Left ventricle myocardium inferior (tissue), 1 donor: ENCODE results near the gene AMHR2. TPM values are rescaled to one million over a fixed set of nuclear protein-coding genes. Genes with fewer than 3 reads are reported as not detected.
"Not testable (repeated sequence)": the region's sequence is repeated elsewhere in the genome, so short reads cannot be mapped to it uniquely, and the experiment has no call there.

ENCODE experiments used
- DNase-seq: peaks from one replicate; pipeline ENCODE4 v3.0.0-alpha.2; 2020
- H3K27ac ChIP-seq: fragments of 200-600 bp; replicated peaks from 2 replicates; pipeline ENCODE4 v1.8.0; 2021
- H3K27me3 ChIP-seq: fragments of 200-600 bp; 2 replicates; pipeline ENCODE4 v1.8.0; 2021; ENCODE audit warnings: low read depth
- H3K36me3 ChIP-seq: fragments of 200-600 bp; 2 replicates; pipeline ENCODE4 v1.8.0; 2021
- H3K4me1 ChIP-seq: fragments of 200-600 bp; 2 replicates; pipeline ENCODE4 v1.8.0; 2021
- H3K4me3 ChIP-seq: fragments of 200-600 bp; 2 replicates; pipeline ENCODE4 v1.8.0; 2021; ENCODE audit warnings: mild to moderate bottlenecking, moderate library complexity
- H3K9me3 ChIP-seq: fragments of 200-600 bp; replicated peaks from 2 replicates; pipeline ENCODE4 v1.8.0; 2021
- intact Hi-C: fragments of 100-400 bp; cut with micrococcal nuclease; formaldehyde crosslinking; loops from one replicate; pipeline ENCODE4 v1.11.0; 2022
- total RNA-seq: library from RNA; stranded (reverse); fragmentation: NEBNext Ultra II Directional; extraction: Animal tissue kit (Norgen Biotek cat#: 25700); gene quantifications from one replicate; pipeline ENCODE4 v1.2.1, GENCODE V29; 2021
- TF ChIP-seq, protein P1 (sequence below): fragments of 200-600 bp; IDR thresholded peaks from 2 replicates; pipeline ENCODE4 v1.8.0; 2021; ENCODE audit warnings: antibody characterized with exemption, mild to moderate bottlenecking, borderline replicate concordance
- donor health status: DM: no; HTN: yes; CAD: no; lungs with severe emphysema.

Gene AMHR2
- total RNA-seq, 1 donor from 2014 or later = 0.36 TPM

DNA sequence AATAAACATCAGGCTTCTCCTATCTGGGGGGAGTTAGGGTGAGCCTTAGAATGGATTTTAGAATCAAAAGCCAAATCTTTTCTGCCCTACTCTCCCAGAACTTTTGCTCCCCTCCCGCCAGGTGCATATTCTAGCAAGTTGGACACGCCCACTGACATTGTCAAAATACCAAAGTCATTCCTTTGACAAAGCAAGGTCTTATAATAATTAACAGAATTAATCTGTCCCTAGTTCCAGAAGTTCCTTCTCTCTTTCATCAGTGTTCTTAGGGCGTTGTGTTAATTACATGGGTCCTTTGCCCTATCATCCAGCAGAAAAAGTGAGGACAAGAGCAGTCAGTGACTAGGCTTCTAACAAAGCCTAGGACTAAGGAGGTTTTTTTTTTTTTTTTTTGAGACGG, 20.3 kb downstream of the AMHR2 start:
- H3K4me1 ChIP-seq = peaks cover 34% of the 10 kb centered on the region
- H3K27ac ChIP-seq = no peak overlapping the region
- DNase-seq = no peak
- TF ChIP-seq, protein P1, sequence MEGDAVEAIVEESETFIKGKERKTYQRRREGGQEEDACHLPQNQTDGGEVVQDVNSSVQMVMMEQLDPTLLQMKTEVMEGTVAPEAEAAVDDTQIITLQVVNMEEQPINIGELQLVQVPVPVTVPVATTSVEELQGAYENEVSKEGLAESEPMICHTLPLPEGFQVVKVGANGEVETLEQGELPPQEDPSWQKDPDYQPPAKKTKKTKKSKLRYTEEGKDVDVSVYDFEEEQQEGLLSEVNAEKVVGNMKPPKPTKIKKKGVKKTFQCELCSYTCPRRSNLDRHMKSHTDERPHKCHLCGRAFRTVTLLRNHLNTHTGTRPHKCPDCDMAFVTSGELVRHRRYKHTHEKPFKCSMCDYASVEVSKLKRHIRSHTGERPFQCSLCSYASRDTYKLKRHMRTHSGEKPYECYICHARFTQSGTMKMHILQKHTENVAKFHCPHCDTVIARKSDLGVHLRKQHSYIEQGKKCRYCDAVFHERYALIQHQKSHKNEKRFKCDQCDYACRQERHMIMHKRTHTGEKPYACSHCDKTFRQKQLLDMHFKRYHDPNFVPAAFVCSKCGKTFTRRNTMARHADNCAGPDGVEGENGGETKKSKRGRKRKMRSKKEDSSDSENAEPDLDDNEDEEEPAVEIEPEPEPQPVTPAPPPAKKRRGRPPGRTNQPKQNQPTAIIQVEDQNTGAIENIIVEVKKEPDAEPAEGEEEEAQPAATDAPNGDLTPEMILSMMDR = no peak
- peaks cover 37% of the 10 kb centered on the region for H3K36me3 ChIP-seq
- no peaks in the 10 kb centered on the region for H3K9me3 ChIP-seq
- H3K4me3 ChIP-seq = no peak overlapping the region
- H3K27me3 ChIP-seq = no peaks in the 10 kb centered on the region
- intact Hi-C loops = no loop called here

DNA sequence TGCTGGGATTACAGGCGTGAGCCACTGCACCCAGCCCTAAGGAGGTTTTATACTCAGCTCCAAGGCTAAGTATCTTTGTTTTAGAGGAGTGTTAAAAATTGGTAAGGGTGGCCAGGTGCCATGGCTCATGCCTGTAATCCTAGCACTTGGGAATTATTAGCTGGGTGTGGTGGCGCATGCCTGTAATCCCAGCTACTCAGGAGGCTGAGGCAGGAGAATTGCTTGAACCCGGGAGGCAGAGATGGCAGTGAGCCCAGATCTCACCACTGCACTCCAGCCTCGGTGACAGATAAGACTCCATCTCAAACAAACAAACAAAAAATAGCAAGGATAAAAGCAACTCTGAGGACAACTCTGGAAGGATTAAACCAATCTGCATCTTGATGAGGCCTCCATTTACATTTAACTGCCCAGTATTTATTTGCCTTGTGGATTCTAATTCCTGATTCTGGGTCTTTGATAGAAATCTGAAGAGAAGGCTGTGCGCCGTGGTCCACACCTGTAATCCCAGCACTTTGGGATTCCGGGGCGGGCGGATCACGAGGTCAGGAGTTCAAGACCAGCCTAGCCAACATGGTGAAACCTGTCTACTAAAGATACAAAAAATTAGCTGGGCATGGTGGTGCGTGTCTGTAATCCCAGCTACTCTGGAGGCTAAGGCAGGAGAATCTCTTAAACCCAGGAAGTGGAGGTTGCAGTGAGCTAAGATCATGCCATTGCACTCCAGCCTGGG, 21.1 kb downstream of the AMHR2 start:
- intact Hi-C loops, H3K9me3 ChIP-seq, H3K27me3 ChIP-seq, DNase-seq, H3K4me3 ChIP-seq, H3K27ac ChIP-seq: not testable (repeated sequence)
- H3K36me3 ChIP-seq = peaks cover 37% of the 10 kb centered on the region
- peaks cover 34% of the 10 kb centered on the region for H3K4me1 ChIP-seq

DNA sequence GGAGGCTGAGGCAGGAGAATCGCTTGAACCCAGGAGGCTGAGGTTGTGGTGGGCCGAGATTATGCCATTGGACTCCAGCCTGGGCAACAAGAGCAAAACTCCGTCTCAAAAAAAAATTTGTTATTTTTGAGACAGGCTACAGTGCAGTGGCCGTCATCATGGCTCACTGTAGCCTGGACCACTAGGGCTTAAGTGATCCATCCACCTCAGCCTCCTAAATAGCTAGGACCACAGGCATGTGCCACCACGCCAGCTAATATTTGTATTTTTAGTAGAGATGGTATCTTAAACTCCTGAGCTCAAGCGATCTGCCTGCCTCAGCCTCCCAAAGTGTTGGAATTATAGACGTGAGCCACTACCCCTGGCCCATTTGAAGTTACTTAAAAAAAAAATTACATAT, 27.3 kb downstream of the AMHR2 start:
- TF ChIP-seq, protein P1 = no peak
- H3K27ac ChIP-seq = no peak overlapping the region
- H3K4me3 ChIP-seq = no peak overlapping the region
- DNase-seq = no peak
- intact Hi-C loops = no loop called here
- H3K4me1 ChIP-seq = peaks cover 44% of the 10 kb centered on the region
- peaks cover 32% of the 10 kb centered on the region for H3K36me3 ChIP-seq
- H3K27me3 ChIP-seq = no peaks in the 10 kb centered on the region
- H3K9me3 ChIP-seq = no peaks in the 10 kb centered on the region

DNA sequence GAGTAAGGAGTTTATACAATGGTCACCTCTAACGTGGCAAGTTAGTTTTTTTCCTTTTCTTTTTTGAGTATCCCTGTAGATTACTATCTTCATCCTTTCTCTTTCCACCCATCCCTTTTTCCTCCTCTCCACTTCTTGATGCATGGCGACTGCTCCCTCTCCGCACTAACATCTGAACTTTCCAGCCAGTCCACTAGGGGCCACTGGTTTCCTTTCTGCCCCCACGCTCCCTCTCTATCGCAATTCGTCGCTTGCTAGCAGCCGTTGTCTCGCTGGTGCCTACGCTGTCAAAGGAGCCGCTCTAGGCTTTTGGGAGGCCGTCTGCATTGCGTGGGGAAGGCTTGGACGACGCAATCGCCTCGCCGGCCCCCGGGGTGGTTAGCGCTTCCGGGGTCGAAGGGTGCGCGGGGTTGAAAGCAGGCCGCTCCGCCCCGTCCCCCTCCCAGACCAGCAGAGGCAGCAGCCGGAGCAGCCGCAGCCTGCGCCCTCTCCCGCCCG, 28.1 kb downstream of the AMHR2 start, which contains the start of gene PCBP2:
PCBP2 (plus strand) TSS at position 442 of the 498 bp plus-strand sequence. CDS start 2,699 bp downstream, outside the sequence.
- Histone ChIP-seq H3K36me3 (peaks cover 32% of the 10 kb centered on the region), H3K27ac (peak within 1 kb of the TSS; percentile 97), H3K4me1 (peaks cover 52% of the 10 kb centered on the region), H3K9me3 (no peaks in the 10 kb centered on the region), H3K4me3 (peak within 1 kb of the TSS; percentile 77), H3K27me3 (no peaks in the 10 kb centered on the region)
- intact Hi-C loops = no loop called here
- TF ChIP-seq, protein P1 = peak; percentile 94
- peak; percentile 98 for DNase-seq

DNA sequence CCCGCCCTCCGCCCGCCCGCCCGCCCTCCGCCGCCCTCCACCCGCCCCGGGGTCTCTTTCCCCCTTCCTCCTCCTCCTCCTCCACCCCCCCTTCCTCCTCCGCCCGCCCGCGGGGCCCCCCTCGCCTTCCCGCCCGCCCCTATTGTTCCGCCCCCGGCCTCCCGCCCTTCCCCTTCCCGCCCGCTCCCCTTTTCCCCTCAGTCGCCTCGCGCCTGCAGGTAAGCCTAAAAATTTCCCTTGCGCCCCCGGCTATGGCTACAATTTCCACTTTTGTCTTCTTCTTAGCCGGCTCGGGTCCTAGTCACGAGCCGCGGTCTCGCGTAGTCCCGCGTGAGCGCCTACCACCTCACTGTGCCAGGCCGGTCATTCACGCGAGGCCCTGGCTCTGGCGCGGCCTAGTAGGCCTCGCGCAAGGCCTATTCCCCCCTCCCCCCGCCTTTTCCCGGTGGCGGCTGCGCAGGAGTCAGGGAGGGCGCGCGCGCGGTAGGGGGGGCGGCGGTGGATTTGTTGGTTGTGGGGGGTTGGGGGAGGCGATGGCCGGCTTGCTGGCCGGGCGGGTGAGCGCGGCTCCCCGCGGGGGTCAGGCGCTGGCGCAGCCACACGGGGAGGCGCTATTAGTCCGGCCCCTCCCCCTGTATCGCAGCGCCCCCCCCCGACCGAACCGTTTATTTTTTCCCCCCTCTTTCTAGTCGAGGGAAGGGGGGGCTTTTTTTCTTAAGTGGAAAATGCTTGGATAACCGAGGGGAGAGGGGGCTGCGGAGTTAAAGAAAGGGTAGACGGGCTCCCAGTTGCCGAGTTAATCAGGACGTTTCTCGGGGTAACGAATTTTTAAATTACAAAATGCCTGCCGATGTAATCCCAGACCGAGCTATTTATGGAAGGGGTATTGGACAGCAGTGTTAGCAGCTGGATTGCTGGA, 28.8 kb downstream of the AMHR2 start:
- Histone ChIP-seq H3K9me3 (no peaks in the 10 kb centered on the region), H3K4me1 (peaks cover 58% of the 10 kb centered on the region), H3K27ac (peak overlapping the region; percentile 97), H3K27me3 (no peaks in the 10 kb centered on the region), H3K36me3 (peaks cover 33% of the 10 kb centered on the region), H3K4me3 (peak overlapping the region; percentile 77)
- peak; percentile 91 for DNase-seq
- TF ChIP-seq, protein P1 = peak; percentile 44
- intact Hi-C loops = no loop called here
